ENCODE measurements around the gene EEF1AKMT2. TPM values are rescaled to one million over a fixed set of nuclear protein-coding genes. Genes with fewer than 3 reads are reported as not detected.

Gene EEF1AKMT2
- total and polyA plus RNA-seq, 8 donors: 7.6 to 47.9 (median 12.9) TPM

DNA sequence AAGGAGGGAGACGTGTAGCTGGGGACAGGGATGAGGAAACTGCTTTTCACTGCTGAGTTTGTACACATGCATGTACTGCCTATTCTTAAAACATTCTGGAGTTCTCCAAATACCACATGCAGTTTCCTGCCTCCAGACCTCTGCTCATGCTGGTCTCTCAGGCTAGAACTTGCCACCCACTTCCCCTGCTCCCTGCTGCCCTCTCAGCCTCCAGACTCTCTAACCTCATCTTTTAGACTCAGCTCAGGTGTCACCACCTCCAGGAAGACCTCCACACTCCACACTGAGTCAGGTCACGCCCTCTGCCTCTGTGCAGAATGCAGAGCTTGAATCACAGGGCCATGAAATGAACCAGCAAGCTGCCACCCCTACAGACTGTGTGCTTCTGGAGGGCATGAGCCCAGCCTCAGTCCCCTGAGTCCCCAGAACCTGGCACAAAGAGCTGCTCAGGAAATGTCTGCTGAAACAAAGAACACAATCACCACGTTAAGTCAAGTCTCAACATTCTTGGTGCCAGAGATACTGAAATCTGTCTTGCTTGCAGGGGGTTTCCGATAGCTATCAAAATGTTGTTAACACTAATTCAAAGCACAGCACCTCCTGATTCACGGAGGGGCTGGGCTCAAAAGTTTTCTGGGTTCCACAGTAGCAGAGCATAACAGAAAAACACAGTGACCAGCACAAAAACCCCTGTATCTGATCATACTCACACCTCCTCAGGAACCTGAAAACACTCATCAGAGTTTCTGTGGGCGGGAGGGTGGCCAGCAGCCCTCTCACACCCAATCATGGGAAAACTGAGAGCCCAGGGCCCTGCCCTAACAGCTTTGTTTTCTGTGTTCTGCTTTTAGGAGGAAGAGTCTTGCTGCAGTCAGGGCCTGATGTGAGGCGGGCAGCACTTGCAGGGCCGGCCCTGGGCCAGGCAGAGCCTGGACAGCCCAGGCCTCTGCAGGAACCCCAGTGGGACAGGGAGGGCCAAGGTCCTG, 68.6 kb downstream of the EEF1AKMT2 start:
- WGBS, 5 donors: 28 to 34% (median 30%) methylated on average over 8 of the region's 8 CpGs
- intact Hi-C loops (cut with DNase I; ENCODE audit: low total_unique reads): no loop called here

DNA sequence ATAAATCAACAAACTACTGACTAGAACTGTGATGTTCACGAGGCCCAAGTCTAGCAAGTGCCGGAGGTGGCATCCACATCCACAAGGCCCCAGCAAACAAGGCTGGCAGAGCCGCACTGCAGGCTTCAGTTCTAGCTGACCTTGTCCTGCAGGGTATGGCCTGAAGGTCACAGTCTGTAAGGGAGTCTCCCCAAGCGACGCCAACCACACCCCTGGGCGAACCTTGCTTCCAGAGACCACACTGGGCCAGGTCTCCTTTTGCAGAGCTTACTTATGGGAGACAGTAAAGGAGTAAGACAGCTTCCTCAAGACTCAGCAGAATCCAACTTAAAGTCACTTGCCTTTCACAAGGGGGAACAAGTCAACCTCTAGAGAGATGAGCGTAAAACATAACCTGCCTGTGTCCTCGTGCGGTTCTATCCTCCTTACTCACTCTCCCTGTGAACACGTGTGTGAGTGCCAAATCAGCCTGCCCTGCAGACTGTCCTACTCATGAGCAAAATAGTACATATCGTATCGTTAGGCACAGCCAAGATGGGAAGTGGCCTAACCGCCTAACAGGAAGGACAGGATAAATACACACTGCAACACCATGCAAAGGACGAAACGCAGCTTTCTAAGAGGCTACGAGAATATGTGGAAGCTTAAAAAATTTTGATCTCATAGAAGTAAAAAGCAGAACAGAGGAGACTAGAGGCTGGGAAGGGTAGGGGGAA, 70.2 kb downstream of the EEF1AKMT2 start:
- Histone ChIP-seq H3K9me3 (no peaks in the 10 kb centered on the region), H3K27me3 (no peaks in the 10 kb centered on the region), H3K36me3 (peaks cover 0 to 4% (median 0%) of the 10 kb centered on the region in 4 donors), H3K27ac (peak overlapping the region; percentile 7 to 87 (median 77)), H3K4me3 (no peak overlapping the region), H3K4me1 (peaks cover 59 to 100% (median 88%) of the 10 kb centered on the region in 4 donors)
- DNase-seq: no peak
- WGBS, 5 donors: 43 to 54% (median 45%) methylated on average over 16 of the region's 16 CpGs
- intact Hi-C loops (cut with DNase I; ENCODE audit: low total_unique reads): no loop called here
- TF ChIP-seq, protein P1, sequence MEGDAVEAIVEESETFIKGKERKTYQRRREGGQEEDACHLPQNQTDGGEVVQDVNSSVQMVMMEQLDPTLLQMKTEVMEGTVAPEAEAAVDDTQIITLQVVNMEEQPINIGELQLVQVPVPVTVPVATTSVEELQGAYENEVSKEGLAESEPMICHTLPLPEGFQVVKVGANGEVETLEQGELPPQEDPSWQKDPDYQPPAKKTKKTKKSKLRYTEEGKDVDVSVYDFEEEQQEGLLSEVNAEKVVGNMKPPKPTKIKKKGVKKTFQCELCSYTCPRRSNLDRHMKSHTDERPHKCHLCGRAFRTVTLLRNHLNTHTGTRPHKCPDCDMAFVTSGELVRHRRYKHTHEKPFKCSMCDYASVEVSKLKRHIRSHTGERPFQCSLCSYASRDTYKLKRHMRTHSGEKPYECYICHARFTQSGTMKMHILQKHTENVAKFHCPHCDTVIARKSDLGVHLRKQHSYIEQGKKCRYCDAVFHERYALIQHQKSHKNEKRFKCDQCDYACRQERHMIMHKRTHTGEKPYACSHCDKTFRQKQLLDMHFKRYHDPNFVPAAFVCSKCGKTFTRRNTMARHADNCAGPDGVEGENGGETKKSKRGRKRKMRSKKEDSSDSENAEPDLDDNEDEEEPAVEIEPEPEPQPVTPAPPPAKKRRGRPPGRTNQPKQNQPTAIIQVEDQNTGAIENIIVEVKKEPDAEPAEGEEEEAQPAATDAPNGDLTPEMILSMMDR (IDR thresholded peaks at IDR 0.05): no peak
- TF ChIP-seq POLR2AphosphoS5 (IDR thresholded peaks at IDR 0.05) (peak in 2 of 3 donors; percentile 58 to 87), EP300 (IDR thresholded peaks at IDR 0.05) (no peak)

More for the DNA sequence above, 68.6 kb downstream of the EEF1AKMT2 start:
- peaks cover 0 to 4% (median 0%) of the 10 kb centered on the region in 4 donors for H3K36me3 ChIP-seq
- H3K4me3 ChIP-seq: no peak overlapping the region
- H3K9me3 ChIP-seq: no peaks in the 10 kb centered on the region
- TF ChIP-seq POLR2AphosphoS5 (IDR thresholded peaks at IDR 0.05) (peak in 1 of 3 donors; percentile 22), EP300 (IDR thresholded peaks at IDR 0.05) (no peak)
- H3K27ac ChIP-seq: peak overlapping the region; percentile 61 to 87 (median 78)
- peaks cover 63 to 97% (median 88%) of the 10 kb centered on the region in 4 donors for H3K4me1 ChIP-seq
- H3K27me3 ChIP-seq: no peaks in the 10 kb centered on the region
- DNase-seq: no peak

DNA sequence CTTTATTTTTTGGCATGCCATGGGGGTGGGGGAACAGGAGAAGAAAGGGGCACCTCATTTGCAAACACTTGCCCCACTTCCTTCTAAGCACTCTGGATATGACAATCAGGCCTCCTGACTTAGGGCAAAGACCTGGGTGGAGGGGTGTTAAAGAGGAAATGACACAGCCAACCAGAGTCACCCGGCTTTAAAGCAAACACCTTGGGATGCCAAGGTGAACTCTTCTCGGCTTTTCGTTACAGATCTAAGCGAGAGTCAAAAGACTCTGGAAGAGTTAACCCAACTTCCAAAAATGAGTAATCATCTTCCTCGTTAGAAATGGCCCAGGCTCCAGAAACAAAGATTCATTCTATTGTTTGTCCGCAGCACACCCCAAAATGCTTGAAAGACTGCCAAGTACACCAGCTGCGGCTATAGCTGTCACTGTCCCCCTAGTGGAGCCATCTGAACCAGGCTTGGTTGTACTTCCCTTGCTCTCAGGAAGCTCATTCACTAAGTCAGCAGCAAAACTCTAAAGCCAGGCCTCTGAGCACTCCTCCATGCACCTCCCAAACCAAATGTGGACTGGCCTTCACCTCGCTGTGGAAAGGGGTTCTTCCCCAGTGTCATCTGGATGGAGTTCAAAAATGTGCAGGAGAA, 72.4 kb downstream of the EEF1AKMT2 start:
- peak; percentile 60 to 89 for DNase-seq
- Histone ChIP-seq H3K36me3 (no peaks in the 10 kb centered on the region), H3K27ac (peak overlapping the region; percentile 26 to 87 (median 77)), H3K4me3 (no peak overlapping the region), H3K4me1 (peaks cover 50 to 98% (median 87%) of the 10 kb centered on the region in 4 donors), H3K27me3 (no peaks in the 10 kb centered on the region), H3K9me3 (no peaks in the 10 kb centered on the region)
- intact Hi-C loops (cut with DNase I; ENCODE audit: low total_unique reads): no loop called here
- 19 to 27% (median 22%) methylated on average over 8 of the region's 8 CpGs for WGBS, 5 donors
- TF ChIP-seq POLR2AphosphoS5 (IDR thresholded peaks at IDR 0.05): peak in 1 of 3 donors; percentile 31
- TF ChIP-seq EP300 (IDR thresholded peaks at IDR 0.05): no peak
- TF ChIP-seq, protein P1 (IDR thresholded peaks at IDR 0.05): peak in 4 of 7 experiments; percentile 22 to 57 (median 38)
- TF ChIP-seq POLR2A (IDR thresholded peaks at IDR 0.05): no peak

DNA sequence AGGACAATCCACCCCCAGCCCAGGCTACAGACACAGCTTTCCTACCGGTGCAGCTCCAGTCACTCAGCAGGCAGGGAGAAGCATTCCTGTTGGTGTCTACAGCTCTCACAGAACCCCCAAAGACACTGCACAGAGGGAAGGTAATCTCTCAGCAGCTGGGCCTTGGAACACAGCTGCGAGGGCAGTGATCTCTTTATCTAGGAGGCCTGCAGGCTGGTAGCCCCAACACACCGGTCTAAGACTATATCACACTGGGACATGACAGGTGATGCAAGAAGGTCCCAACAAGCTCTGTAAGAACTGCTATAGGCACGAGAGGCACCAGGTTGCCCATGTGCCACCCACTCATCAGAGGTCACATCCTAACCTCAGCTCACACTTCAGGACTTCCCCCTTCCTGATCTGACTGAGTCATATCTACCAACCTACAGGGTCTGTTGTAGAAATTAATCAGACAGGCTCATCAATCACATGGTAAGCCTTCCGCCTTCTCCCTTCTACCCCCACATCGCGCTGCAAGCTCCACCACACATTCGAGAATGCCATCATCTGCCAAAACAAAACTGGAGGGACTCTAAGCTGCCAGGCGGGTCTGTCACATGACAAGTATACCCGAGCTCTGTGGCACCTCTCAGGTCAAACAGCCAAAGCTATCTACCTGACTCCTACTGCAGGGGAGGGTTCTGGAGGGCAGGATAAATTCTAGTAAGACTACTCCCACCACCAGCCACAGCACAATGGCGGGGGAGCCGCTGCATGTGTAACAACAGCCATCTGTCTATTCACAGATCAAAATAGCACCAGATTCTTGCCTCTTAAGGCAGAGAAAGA, 73.6 kb downstream of the EEF1AKMT2 start:
- Histone ChIP-seq H3K9me3 (no peaks in the 10 kb centered on the region), H3K27ac (peak overlapping the region; percentile 43 to 87 (median 77)), H3K36me3 (no peaks in the 10 kb centered on the region), H3K4me1 (peaks cover 37 to 98% (median 83%) of the 10 kb centered on the region in 4 donors), H3K4me3 (peak overlapping the region in 1 of 4 donors; percentile 2), H3K27me3 (no peaks in the 10 kb centered on the region)
- no peak for TF ChIP-seq EP300 (IDR thresholded peaks at IDR 0.05)
- TF ChIP-seq POLR2A (IDR thresholded peaks at IDR 0.05): no peak
- no peak for TF ChIP-seq POLR2AphosphoS5 (IDR thresholded peaks at IDR 0.05)
- TF ChIP-seq, protein P1 (IDR thresholded peaks at IDR 0.05): no peak
- intact Hi-C loops (cut with DNase I; ENCODE audit: low total_unique reads): no loop called here
- WGBS, 5 donors: 54 to 61% (median 57%) methylated on average over 11 to 12 of the region's 12 CpGs
- peak in 1 of 2 donors; percentile 68 for DNase-seq
